GM12878 (cell line): ENCODE results near the gene UTS2.

Source experiments
- BHLHE40 ChIP-seq, 2 experiments: fragments of 450-650 bp in 1 of 2; IDR thresholded peaks; 2 replicates each; pipeline ENCODE4 v1.6.1; 2011 to 2017; ENCODE audit warnings: low read depth in 2 of 2, borderline replicate concordance in 1 of 2, improper control_type of control experiment in 1 of 2, low read length in 1 of 2, mild to moderate bottlenecking in 1 of 2
- EZH2 ChIP-seq: IDR thresholded peaks from 2 replicates; pipeline ENCODE4 v1.6.1; 2012; ENCODE audit warnings: low read depth, mild to moderate bottlenecking, control low read depth, inconsistent platforms, low read length, borderline replicate concordance; ENCODE audit not compliant: control insufficient read depth
- POLR2AphosphoS5 ChIP-seq: IDR thresholded peaks from 2 replicates; pipeline ENCODE4 v1.6.1; 2011; ENCODE audit warnings: mild to moderate bottlenecking, low read length, inconsistent platforms
- RELA ChIP-seq: fragments of 450-650 bp; IDR thresholded peaks from 2 replicates; pipeline ENCODE4 v1.8.0; 2014; ENCODE audit warnings: borderline replicate concordance; ENCODE audit not compliant: partially characterized antibody
- SMC3 ChIP-seq: IDR thresholded peaks from 2 replicates; pipeline ENCODE4 v1.6.1; 2011; ENCODE audit warnings: low read length, improper control_type of control experiment, borderline replicate concordance
- TF ChIP-seq, protein P1 (sequence below), 3 experiments: IDR thresholded peaks in 2 of 3; conservative IDR thresholded peaks in 1 of 3; 2 replicates each; pipeline ENCODE4 v1.5.1; 2011; ENCODE audit warnings: low read depth in 3 of 3, low read length in 3 of 3, mild to moderate bottlenecking in 3 of 3, control low read depth in 2 of 3, moderate library complexity in 2 of 3, inconsistent platforms in 1 of 3, mixed read lengths in 1 of 3; ENCODE audit not compliant: control insufficient read depth in 2 of 3, insufficient read depth in 1 of 3; ENCODE audit errors: extremely low read depth in 1 of 3
- TF ChIP-seq, protein P2 (sequence below): fragments of 150-350 bp; IDR thresholded peaks from 2 replicates; pipeline ENCODE4 v1.6.1; 2016; ENCODE audit warnings: low read depth, low read length
- TF ChIP-seq, protein P3 (sequence below): IDR thresholded peaks from 2 replicates; pipeline ENCODE4 v1.6.1; 2011; ENCODE audit warnings: low read depth, low read length, improper control_type of control experiment, borderline replicate concordance

DNA sequence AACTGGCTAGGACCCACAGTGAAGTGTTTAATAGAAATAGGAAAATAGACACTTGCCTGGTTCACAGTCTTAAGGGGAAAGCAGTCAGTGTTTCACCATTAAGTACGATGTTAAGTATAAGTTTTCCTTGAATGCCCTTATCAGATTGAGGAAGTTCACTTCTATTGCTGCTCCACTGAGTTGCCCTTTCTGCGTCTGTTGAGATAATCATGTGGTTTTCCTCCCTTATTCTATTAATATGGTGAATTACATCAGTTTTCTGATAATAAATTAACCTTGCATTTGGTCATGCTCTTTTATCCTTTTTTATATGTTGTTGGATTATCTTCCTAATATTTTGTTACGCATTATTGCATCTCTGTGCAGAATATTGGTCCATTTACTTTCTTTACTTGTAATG lies 21.4 kb downstream of the UTS2 start:
- TF ChIP-seq, protein P1, sequence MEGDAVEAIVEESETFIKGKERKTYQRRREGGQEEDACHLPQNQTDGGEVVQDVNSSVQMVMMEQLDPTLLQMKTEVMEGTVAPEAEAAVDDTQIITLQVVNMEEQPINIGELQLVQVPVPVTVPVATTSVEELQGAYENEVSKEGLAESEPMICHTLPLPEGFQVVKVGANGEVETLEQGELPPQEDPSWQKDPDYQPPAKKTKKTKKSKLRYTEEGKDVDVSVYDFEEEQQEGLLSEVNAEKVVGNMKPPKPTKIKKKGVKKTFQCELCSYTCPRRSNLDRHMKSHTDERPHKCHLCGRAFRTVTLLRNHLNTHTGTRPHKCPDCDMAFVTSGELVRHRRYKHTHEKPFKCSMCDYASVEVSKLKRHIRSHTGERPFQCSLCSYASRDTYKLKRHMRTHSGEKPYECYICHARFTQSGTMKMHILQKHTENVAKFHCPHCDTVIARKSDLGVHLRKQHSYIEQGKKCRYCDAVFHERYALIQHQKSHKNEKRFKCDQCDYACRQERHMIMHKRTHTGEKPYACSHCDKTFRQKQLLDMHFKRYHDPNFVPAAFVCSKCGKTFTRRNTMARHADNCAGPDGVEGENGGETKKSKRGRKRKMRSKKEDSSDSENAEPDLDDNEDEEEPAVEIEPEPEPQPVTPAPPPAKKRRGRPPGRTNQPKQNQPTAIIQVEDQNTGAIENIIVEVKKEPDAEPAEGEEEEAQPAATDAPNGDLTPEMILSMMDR (IDR thresholded peaks at IDR 0.05 in 2 of 3, conservative IDR thresholded peaks at IDR 0.05 in 1 of 3; ENCODE audit: control insufficient read depth in 2 of 3, extremely low read depth in 1 of 3, insufficient read depth in 1 of 3, low read depth in 3 of 3, low read length in 3 of 3) = no peak
- TF ChIP-seq, protein P2, sequence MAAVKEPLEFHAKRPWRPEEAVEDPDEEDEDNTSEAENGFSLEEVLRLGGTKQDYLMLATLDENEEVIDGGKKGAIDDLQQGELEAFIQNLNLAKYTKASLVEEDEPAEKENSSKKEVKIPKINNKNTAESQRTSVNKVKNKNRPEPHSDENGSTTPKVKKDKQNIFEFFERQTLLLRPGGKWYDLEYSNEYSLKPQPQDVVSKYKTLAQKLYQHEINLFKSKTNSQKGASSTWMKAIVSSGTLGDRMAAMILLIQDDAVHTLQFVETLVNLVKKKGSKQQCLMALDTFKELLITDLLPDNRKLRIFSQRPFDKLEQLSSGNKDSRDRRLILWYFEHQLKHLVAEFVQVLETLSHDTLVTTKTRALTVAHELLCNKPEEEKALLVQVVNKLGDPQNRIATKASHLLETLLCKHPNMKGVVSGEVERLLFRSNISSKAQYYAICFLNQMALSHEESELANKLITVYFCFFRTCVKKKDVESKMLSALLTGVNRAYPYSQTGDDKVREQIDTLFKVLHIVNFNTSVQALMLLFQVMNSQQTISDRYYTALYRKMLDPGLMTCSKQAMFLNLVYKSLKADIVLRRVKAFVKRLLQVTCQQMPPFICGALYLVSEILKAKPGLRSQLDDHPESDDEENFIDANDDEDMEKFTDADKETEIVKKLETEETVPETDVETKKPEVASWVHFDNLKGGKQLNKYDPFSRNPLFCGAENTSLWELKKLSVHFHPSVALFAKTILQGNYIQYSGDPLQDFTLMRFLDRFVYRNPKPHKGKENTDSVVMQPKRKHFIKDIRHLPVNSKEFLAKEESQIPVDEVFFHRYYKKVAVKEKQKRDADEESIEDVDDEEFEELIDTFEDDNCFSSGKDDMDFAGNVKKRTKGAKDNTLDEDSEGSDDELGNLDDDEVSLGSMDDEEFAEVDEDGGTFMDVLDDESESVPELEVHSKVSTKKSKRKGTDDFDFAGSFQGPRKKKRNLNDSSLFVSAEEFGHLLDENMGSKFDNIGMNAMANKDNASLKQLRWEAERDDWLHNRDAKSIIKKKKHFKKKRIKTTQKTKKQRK = no peak
- TF ChIP-seq EZH2 = no peak
- no peak for TF ChIP-seq POLR2AphosphoS5
- no peak for TF ChIP-seq SMC3
- TF ChIP-seq, protein P3, sequence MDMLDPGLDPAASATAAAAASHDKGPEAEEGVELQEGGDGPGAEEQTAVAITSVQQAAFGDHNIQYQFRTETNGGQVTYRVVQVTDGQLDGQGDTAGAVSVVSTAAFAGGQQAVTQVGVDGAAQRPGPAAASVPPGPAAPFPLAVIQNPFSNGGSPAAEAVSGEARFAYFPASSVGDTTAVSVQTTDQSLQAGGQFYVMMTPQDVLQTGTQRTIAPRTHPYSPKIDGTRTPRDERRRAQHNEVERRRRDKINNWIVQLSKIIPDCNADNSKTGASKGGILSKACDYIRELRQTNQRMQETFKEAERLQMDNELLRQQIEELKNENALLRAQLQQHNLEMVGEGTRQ = no peak
- TF ChIP-seq BHLHE40 (IDR thresholded peaks at IDR 0.05; ENCODE audit: borderline replicate concordance in 1 of 2, low read depth in 2 of 2, low read length in 1 of 2) = no peak
- TF ChIP-seq RELA = no peak
